ENCODE data around the gene SEPTIN12. TPM values are rescaled to one million over a fixed set of nuclear protein-coding genes. Genes with fewer than 3 reads are reported as not detected.

SEPTIN12 gene
- total RNA-seq, 1 donor from 2014 or later = not detected

DNA sequence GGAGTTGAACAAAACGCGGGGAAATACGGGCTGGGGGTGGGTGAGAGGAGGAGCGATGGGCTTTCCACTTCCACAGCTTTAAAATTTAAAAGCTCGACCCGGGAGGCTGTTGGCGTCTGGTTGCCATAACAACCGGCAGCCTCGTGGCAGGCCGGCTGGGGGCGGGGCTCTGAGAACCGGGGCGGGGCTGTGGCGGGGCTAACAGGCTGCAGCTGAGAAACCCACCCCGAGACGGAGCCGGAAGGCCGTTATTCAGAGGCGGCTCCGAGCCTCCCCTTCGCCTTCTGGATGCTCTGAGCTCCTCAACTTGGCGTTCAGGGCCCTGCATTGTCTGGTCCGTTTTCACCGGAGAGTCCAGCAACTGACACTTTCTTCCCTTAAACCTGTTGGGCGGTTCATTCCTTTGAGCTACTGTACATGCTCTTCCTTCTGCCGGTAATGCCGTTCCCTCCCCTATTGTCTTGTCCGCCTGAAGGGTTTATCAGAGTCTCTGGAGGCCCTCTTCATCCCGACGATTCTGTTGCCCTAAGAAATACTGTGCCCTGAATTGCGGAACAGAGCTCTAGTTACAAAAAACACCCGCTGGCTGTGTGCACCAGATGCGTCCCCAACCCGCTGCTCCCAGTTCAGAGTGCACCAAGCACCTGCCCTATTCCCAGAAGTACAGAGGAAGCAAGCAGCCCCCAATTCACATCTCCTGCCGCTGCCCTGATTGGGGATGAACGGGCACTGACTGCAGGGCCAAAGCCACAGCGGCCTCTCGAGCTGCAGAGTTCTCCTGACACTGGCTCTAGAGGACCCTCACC, 53.2 kb downstream of the SEPTIN12 start:
- no peaks in the 10 kb centered on the region for H3K9me3 ChIP-seq
- no peaks in the 10 kb centered on the region for H3K27me3 ChIP-seq
- H3K36me3 ChIP-seq = peaks cover 8% of the 10 kb centered on the region
- intact Hi-C loops (cut with DNase I) = no loop called here
- ATAC-seq (peak; percentile 75), DNase-seq (peak; percentile 95)
- H3K27ac ChIP-seq = peak overlapping the region; percentile 79
- H3K4me1 ChIP-seq = peaks cover 4% of the 10 kb centered on the region
- TF ChIP-seq, protein P1, sequence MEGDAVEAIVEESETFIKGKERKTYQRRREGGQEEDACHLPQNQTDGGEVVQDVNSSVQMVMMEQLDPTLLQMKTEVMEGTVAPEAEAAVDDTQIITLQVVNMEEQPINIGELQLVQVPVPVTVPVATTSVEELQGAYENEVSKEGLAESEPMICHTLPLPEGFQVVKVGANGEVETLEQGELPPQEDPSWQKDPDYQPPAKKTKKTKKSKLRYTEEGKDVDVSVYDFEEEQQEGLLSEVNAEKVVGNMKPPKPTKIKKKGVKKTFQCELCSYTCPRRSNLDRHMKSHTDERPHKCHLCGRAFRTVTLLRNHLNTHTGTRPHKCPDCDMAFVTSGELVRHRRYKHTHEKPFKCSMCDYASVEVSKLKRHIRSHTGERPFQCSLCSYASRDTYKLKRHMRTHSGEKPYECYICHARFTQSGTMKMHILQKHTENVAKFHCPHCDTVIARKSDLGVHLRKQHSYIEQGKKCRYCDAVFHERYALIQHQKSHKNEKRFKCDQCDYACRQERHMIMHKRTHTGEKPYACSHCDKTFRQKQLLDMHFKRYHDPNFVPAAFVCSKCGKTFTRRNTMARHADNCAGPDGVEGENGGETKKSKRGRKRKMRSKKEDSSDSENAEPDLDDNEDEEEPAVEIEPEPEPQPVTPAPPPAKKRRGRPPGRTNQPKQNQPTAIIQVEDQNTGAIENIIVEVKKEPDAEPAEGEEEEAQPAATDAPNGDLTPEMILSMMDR (IDR thresholded peaks at IDR 0.05) = no peak
- H3K4me3 ChIP-seq = peak overlapping the region; percentile 98

DNA sequence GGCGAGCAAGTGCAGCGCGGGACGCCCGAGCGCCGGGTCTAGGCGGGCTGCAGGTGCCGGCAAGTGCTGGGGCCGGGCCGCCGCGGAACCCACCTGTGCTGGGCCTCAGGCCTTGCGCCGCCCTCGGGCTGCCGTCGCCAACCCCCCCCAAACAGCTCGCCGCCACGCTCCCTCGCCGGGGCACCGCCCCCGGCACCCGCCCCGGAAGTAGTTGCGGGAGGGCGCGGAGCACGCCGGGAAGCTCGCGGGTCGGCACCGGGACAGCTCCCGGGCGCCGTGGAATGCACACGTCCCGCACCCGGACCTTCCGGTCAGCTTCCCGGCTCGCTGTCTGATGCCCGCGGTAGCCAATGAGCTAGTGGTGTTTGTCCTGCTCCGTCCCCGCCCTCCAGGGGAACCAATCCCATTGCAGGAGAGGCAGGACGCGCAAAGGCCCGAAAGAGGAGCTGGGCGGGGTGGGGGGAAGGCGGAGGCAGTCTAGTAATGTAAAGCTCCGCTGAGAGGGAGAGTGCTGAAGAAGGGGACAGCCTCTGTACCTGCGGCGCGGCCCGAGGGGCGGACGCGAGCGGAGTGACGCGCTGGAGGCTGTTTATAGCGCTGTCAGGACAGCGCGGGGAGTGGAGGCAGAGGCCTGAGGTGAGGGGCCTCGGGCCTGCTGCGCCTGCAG, 53.9 kb downstream of the SEPTIN12 start, which contains the start of the genes ANKS3 and DNAAF8:
TSS of gene ANKS3 (minus strand) at position 209 of the 667 bp plus-strand sequence. CDS start 4,122 bp downstream, outside the sequence.
TSS of gene DNAAF8 (plus strand) at position 475 of the 667 bp plus-strand sequence. CDS start 1,978 bp downstream, outside the sequence.
- H3K4me3 ChIP-seq = peak within 1 kb of the TSS; percentile 98
- H3K36me3 ChIP-seq = peaks cover 15% of the 10 kb centered on the region
- TF ChIP-seq, protein P1 (IDR thresholded peaks at IDR 0.05) = no peak
- no peaks in the 10 kb centered on the region for H3K27me3 ChIP-seq
- peaks cover 4% of the 10 kb centered on the region for H3K4me1 ChIP-seq
- peak within 1 kb of the TSS; percentile 79 for H3K27ac ChIP-seq
- intact Hi-C loops (cut with DNase I) = no loop called here
- no peaks in the 10 kb centered on the region for H3K9me3 ChIP-seq
- DNase-seq (peak; percentile 97), ATAC-seq (peak; percentile 98)

DNA sequence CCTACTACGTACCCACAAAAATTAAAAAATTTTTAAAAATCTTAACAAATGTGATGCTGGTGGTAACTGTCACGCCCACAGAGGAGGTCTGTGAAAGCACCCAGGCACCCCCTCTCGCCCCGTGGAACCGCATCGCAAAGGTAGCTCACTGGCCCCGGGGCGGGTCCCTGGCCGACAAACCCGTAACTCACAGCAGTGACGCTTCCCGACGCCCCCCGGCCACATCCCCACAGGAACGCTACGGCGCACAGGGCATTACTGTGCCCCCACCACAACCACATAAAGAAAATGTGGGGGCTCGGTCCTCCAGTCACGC, 54.4 kb downstream of the SEPTIN12 start:
- peak overlapping the region; percentile 79 for H3K27ac ChIP-seq
- no peak for ATAC-seq
- TF ChIP-seq, protein P1 (IDR thresholded peaks at IDR 0.05) = no peak
- H3K36me3 ChIP-seq = peaks cover 20% of the 10 kb centered on the region
- H3K9me3 ChIP-seq = no peaks in the 10 kb centered on the region
- intact Hi-C loops (cut with DNase I) = no loop called here
- DNase-seq = no peak
- H3K27me3 ChIP-seq = no peaks in the 10 kb centered on the region
- H3K4me3 ChIP-seq = peak overlapping the region; percentile 98
- peaks cover 4% of the 10 kb centered on the region for H3K4me1 ChIP-seq

DNA sequence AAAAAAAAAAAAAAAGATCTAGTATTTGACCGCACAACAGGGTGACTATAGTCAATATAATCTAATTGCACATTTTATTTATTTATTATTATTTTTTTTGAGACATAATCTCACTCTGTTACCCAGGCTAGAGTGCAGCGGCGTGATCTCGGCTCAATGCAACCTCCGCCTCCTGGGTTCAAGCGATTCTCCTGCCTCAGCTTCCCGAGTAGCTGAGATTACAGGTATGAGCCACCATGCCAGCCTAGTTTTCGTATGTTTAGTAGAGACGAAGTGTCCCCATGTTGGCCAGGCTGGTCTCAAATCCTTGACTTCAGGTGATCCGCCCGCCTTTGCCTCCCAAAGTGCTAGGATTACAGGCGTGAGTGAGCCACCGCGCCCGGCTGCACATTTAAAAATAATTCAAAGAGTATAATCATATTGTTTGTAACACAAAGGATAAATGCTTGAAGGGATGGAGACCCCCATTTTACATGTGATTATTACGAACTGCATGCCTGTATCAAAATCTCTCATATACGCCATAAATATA, 54.9 kb downstream of the SEPTIN12 start:
- Histone ChIP-seq H3K27me3 (no peaks in the 10 kb centered on the region), H3K36me3 (peaks cover 24% of the 10 kb centered on the region), H3K9me3 (no peaks in the 10 kb centered on the region), H3K4me1 (peaks cover 4% of the 10 kb centered on the region), H3K4me3 (peak overlapping the region; percentile 98), H3K27ac (peak overlapping the region; percentile 79)
- DNase-seq (no peak), ATAC-seq (no peak)
- intact Hi-C loops (cut with DNase I) = no loop called here
- TF ChIP-seq, protein P1 (IDR thresholded peaks at IDR 0.05) = no peak

DNA sequence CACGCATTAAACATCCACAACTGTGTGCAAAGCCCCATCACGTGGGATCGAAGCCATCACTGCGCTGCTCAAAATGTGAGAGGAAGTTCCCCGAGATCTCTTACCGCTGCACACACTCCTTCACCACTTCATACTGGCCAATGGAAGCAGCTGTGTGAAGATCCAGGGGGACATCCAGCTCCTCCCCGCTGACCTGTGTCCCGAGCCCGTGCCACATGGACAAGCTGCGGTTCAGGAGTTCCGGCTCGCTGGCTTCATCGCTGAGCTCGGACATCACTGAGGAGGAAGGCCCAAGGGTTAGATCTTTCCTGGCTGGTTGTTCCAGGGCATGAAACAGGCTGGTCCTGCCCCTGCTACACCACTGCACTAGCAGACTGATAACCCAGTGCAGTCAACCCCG, 58.3 kb downstream of the SEPTIN12 start:
- intact Hi-C loops (cut with DNase I) = no loop called here
- TF ChIP-seq, protein P1 (IDR thresholded peaks at IDR 0.05) = no peak

More for the DNA sequence above, 58.3 kb downstream of the SEPTIN12 start:
- H3K4me3 ChIP-seq = no peak overlapping the region
- DNase-seq = no peak
- H3K4me1 ChIP-seq = peaks cover 4% of the 10 kb centered on the region
- H3K27ac ChIP-seq = no peak overlapping the region
- H3K27me3 ChIP-seq = no peaks in the 10 kb centered on the region
- peaks cover 41% of the 10 kb centered on the region for H3K36me3 ChIP-seq
- no peaks in the 10 kb centered on the region for H3K9me3 ChIP-seq
- no peak for ATAC-seq
